Fibroblast of skin of abdomen (primary cell): Measurements from ENCODE around the gene HS3ST6.
"Not testable (repeated sequence)": the region's sequence is repeated elsewhere in the genome, so short reads cannot be mapped to it uniquely, and the experiment has no call there.

Experiments
- DNase-seq: peaks from one replicate; pipeline ENCODE4 v3.0.0-alpha.2; 2013

Gene HS3ST6

DNA sequence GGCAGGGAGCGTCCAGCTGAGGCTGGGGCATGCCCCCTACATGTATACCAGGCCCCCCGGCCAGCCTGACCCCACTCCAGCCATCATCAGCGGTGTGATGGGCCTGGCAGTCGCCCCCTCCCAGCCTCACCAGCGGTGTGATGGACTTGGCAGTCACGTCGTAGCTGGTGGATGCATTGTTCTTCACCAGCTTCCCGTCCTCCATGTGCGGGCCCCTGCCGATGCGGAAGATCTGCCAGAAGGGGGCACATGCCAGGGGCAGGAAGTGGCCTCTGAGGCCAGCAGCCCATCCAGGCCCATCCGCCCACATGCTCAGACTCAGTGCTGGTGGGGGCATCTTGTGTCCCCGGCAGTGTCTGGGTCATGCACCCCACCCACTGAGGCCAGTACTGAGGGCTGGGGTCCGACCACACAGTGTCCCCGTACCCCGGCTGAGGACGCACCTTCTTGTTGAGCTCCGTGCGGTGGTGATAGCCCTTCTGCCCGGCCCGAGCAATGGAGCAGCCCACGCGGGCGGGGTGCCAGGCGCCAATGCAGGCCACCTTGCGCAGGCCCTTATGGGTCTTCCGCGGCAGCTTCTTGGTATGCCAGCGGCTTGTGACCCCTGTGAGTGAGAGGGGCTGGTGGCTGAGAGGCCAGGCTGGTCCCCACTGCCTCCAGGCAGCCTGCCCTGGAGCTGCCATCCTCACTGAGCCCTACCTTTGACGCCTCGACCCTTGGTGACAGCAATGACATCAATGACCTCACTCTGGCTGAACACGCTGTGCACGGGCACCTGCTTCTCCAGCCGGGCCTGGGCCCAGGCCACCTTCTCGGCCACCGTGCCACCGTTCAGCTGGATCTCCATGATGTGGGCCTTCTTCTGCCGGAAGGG is 28.5 kb upstream of the HS3ST6 start:
- no peak for DNase-seq

DNA sequence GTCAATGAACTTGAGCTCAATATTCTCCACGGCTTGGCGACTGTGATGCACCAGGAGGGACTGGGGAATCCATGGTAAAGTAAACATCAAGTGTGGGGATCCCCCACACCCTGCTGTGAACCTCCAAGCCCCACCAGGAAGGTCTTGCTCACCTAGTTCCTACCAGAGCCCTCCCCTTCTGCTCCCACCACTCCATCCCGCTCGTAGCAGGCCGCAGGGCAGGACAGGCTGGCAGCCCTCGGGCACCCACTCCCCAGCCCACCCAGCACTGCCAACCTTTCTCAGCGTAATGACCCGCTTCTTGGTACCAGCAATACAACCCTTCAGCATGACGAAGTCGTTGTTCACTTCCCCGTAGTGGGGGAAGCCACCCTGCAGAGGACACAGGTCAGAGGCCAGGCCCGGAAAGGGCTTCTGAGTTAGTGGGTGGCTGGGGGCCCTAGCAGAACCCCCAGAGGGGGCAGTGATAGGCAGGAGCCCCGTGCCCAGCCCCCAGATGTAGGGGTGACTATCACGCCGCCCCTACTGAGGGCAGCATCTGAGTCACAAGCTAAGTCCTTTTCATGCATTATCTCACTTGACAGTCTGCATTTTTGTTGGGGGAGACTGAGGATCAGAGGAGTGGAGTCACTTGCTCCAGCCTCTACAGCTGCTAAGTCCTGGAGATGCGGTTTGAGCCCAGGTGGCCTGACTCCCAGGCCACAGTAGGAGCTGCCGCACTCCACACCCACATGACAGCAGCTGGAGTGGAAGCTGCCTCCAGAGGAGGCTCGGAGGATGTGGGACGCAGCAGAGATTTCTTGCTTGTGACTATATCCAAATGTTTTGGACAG is 27.6 kb upstream of the HS3ST6 start:
- no peak for DNase-seq

DNA sequence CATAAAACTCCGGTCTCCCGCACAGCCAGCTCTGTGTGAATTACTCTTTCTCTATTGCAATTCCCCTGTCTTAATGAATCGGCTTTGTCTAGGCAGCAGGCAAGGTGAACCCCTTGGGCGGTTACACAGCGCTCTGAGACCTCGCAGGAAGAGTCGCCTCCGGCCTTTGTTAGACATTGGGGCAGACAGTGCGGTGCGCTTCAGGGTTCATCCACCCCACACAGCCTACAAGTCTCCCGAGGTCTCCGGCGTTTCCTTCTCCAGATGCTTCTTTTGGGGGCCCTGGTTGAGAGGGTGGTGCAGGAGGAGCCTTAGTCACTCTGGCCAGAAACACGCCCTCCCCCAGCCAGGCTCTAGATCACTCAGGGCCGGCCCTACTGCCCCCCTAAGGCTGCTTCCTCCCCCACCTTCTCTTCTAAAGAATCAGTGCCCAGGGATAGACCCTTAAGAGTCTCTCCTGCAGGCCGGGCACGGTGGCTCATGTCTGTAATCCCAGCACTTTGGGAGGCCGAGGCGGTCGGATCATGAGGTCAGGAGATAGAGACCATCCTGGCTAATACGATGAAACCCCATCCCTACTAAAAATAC is 26.5 kb upstream of the HS3ST6 start:
- DNase-seq = no peak

DNA sequence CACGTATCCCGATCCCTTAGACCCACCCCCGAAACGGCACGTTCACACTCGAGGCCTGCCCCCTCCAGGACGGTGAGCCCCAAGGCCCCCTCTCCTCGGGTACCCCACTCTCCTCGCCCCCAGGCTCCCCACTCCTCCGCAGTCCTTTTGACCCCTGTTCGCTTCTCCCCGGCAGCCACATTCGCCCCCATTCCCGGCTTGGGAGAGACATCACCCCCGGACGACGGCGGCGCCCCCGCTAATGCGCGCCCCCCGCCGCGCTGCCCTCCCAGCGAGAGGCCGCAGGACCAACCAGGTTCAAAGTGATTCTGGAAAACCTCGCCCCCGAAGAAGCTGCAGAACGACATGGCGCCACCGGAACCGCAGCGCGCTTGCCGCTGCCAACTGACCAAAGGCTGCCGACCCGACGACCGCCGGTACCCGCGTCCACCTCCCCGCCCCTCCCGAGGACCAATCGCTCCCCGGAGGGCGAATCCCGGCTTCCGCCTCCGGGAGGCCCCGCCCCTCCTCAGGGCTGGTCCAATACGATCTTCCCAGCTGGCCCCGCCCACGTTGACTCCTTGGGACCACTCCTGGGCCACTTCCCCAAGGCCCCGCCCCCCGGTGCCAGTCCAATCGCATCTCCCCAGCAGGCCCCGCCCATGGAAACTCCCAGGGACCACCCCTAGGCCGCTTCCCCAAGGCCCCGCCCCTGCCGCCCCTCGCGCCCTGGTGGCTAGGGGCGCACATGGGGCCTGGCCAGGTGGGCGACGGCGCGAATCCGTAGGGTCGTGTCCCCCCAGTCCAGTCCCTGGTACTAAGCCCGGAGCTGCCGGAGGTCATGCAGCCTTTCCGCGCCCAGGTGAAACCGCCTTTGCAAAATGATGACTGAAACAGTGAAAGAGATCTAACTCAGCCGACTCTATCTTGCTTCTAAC is 24.9 kb upstream of the HS3ST6 start, which contains the start of gene MSRB1:
Gene MSRB1, minus strand, starts transcription at position 390 of the 917 bp plus-strand sequence. Its CDS starts 43 bp downstream, at position 347.
- DNase-seq = peak; percentile 98

DNA sequence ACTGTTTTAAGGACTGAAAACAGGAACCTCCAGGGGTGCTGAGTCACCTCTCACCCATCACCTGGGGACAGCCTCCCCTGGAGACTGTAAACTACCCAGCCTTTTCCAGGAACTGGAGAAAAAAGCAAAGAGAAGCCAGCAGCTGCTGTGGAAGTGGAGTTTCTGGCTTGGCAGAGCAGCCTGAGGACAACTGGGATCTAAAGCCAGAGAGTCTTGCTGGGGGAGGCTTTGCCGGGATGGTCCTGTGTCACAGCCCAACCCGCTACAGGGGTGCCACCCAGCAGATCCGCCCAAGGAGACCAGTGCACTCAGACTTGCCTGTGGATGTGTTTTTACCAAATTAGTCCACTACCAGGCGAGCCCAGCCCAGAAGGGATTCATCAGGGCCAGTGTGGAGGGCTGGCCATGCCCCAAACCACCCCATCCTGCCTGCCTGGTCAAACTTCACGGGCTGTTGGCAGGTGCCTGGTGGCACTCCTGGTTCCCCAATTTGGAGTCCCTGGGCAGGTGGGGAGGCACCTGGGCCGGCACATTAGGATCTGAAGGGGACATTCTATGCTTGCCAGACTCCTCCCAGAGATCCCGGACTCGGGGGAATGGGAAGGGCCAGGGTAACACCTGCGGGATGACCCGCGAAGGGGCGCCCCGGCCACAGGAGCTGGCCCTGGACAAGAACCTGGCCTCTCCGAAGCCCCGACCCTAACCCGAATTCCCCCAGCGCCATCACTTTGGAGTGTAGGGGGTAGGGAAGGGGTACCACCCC is 24.0 kb upstream of the HS3ST6 start:
- no peak for DNase-seq

GRCh38 chr16:1941162-1942046 is 23.2 kb upstream of the HS3ST6 start:
- peak; percentile 34 for DNase-seq

- DNase-seq = no peak
These were observed 22.3 kb upstream of the HS3ST6 start for GRCh38 chr16:1940273-1941161.

- not testable (repeated sequence) for DNase-seq
These were observed 21.6 kb upstream of the HS3ST6 start for GRCh38 chr16:1939833-1940232.

DNA sequence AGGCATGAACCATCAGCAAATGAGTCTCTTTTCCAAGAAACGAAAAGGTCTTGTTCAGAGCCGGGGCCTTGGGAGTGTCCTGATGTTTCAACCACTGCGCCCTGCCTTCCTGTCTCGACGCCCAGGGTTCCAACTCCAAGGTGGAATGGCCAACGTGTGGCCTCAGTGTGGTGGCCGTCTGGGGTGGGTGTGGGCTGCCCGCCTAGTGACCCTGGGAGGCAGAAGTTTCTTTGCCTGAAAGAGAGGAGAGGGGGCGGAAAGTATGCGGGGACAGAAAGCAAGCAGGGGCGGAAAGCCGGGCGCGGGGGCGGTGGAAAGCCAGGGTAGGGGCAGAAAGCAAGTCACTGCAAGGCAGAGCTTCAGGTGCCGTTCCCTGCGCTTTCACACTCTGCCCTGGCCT is 20.7 kb upstream of the HS3ST6 start:
- DNase-seq = no peak

GRCh38 chr16:1938316-1938715 is 20.1 kb upstream of the HS3ST6 start:
- DNase-seq = no peak

DNA sequence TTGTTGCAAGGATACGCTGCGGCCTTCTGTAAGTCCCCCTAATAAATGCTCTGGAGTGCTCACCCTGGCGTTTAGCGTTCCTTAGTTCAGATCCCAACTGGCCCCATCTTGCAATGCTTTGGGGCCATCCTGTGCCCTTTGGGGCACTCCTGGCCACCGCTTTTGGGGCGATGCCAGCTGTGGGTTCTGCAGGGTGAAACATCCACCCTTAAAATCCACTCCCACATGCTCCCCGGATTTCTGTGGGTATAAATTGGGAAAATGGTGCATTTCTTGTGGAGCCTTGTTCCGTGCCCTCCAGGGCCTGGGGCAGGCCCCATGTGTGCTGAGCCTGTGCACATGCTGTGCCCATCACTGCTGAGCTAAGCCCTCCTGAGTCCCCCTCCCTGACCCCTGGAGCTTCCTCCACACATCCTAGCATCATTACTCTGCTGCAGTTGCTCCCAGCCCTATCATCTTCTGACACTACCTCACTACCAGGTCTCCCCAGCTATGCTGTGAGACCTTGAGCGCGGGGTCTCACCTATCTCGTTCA is 18.8 kb upstream of the HS3ST6 start:
- DNase-seq = no peak

- no peak for DNase-seq
These were observed 15.0 kb upstream of the HS3ST6 start for GRCh38 chr16:1933097-1933661.

DNA sequence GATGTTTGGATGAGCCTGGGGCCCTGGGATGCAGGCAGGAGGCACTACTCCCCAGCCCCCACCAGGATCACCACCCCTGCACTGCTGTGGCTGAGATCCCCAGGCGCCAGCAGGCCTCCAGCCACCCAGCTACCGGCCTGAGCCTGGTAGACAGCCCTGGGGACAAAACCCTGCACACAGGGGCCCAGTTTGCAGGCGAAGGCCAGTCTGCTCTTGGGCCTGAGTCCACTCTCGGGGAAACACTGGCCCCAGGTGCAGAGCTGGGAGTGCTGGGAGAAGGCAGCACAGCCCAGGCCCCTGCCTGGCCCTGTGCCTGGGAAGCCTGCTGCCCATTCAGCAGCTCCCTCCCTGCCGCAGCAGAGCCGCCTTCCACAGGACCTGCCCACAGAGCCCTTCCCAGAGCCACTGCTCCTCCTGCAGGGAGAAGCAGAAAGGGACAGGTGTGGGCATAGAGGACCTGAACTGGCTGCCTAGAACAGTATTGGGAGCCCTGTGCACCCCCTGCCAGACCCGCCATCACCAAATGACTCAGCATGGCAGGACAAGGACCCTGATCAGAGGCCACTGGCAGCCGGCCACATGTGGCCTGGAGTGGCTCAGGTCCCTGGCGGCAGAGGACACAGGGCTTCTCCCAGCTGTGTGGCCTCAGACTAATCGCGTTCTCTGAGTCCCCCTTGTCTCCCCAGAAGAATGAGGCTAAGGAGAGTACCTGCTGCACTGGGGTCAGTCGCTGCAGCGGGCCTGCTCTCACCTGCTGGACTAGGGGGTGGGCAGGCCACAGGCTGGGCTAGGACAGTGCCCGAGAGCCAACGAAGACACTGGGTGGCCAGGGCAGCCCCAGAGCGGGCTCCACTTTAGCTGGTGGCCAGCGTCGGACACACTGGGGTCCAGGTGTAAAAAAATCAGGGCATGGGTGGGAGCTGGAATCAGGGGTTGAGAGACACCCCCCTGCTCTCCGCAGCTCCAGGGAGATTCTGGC is 14.1 kb upstream of the HS3ST6 start:
- DNase-seq = no peak

- DNase-seq = no peak
These were observed 12.1 kb upstream of the HS3ST6 start for GRCh38 chr16:1930338-1930720.

DNA sequence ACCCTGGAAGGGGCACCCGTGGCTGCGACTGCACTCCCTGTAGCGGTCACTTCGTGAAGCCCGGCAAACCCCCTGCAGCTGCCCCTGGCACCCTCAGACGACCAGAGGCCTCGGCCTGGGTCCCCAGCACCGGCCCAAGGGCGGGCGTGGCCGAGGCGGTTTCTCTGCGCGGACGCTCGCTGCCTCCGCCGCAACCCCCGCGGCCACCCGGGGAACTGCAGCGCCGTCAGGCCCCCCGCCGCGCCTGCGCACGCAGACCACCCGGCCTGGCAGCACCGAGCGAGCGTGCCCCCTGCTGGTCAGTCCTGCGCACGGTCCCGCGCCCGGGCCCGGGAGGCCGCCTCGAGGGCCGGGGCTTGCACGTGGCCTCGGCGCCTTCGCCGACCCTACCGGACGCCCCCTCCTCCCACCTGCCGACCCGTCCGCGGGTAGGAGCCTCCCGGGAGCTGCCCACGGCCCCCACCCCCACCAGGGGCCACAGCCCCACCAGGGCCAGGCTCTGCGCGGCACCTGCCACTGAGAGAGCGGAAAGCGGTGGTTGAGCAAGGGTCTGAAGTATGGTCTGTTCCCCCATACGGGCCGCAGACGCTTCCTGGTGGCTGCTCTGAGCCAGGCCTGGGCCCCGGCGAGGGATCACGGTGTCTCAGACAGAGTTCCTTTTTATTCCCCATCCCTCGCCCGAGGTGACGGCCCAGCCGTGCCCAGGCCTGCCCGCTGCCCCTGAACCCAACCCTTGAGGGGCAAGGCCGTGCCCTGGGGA is 11.5 kb upstream of the HS3ST6 start:
- peak; percentile 80 for DNase-seq

- peak; percentile 40 for DNase-seq
These were observed 10.9 kb upstream of the HS3ST6 start for GRCh38 chr16:1929105-1929504.
